PC-3 (cell line): ENCODE data around the gene CTRL.

ENCODE experiments used
- EZH2 ChIP-seq: fragments of 300-600 bp; sonication (generic); IDR thresholded peaks from one replicate; pipeline ENCODE4 v1.6.1; 2017; ENCODE audit warnings: antibody characterized with exemption, mild to moderate bottlenecking, low read length; ENCODE audit not compliant: unreplicated experiment
- EZH2phosphoT487 ChIP-seq: fragments of 300-600 bp; sonication (generic); IDR thresholded peaks from 2 replicates; pipeline ENCODE4 v1.6.1; 2018; ENCODE audit warnings: mild to moderate bottlenecking, antibody characterized with exemption, low read length, borderline replicate concordance
- TF ChIP-seq, protein P1 (sequence below): fragments of 300-600 bp; sonication (generic); conservative IDR thresholded peaks from 2 replicates; pipeline ENCODE4 v1.5.1; 2017; ENCODE audit warnings: antibody characterized with exemption, low read depth, mild to moderate bottlenecking, low read length

DNA sequence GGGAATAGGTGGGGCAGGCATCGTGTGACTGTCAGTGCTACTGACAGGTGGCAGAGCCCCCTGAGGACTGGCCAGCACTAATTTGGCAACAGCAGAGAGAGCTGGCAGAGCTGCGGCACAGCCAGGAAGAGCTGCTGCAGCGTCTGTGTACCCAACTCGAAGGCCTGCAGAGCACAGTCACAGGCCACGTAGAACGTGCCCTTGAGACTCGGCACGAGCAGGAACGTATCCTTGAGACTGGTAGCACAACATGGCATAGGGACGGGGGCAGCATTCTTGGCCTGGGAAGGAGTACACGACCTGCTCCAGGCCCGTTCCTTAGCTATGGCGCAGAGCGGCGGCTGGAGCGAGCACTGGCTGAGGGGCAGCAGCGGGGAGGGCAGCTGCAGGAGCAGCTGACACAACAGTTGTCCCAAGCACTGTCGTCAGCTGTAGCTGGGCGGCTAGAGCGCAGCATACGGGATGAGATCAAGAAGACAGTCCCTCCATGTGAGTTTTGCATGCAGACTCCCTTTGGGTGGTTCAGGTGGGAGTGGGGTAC is 50.0 kb downstream of the CTRL start:
- TF ChIP-seq, protein P1, sequence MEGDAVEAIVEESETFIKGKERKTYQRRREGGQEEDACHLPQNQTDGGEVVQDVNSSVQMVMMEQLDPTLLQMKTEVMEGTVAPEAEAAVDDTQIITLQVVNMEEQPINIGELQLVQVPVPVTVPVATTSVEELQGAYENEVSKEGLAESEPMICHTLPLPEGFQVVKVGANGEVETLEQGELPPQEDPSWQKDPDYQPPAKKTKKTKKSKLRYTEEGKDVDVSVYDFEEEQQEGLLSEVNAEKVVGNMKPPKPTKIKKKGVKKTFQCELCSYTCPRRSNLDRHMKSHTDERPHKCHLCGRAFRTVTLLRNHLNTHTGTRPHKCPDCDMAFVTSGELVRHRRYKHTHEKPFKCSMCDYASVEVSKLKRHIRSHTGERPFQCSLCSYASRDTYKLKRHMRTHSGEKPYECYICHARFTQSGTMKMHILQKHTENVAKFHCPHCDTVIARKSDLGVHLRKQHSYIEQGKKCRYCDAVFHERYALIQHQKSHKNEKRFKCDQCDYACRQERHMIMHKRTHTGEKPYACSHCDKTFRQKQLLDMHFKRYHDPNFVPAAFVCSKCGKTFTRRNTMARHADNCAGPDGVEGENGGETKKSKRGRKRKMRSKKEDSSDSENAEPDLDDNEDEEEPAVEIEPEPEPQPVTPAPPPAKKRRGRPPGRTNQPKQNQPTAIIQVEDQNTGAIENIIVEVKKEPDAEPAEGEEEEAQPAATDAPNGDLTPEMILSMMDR: no peak
- TF ChIP-seq EZH2 (no peak), EZH2phosphoT487 (no peak)
